Hematopoietic multipotent progenitor cell treated with erythropoietin and hydrocortisone succinate and interleukin-3 and kit ligand, for 8 days (in vitro differentiated cells): ENCODE results near the gene GFER.
"Not testable (repeated sequence)": the region's sequence is repeated elsewhere in the genome, so short reads cannot be mapped to it uniquely, and the experiment has no call there.

Experiments used
- DNase-seq: peaks from one replicate; pipeline ENCODE4 v3.0.0-alpha.2; 2015

GFER gene

DNA sequence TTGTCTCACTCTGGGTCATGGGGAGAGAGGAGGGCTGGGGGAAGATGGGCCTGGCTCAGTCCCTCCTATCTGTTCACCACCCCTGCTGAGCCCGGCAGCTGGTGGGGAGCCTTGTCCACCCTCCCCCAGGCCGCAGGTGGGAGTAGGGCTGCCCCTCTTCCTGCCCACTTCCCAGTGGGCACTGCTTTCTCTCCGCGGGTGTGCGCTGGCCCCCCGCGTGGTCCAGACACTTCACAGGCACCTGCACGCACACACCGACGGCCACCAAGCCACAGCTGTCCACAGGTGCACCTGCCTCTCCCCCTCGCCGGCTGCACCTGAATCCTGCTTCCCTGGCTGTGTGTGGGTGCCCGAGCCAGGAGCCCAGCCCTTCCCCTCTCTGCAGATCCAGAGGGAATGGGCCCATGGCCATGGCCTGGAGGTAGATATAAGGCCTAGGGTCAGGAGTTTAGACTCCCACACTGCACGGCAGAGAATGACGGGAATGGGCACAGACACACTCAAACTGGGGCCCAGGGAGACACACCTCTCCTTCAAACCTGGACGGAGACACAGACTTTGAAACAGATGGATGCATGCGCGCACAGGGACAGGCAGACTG lies 44.7 kb downstream of the GFER start:
- no peak for DNase-seq

DNA sequence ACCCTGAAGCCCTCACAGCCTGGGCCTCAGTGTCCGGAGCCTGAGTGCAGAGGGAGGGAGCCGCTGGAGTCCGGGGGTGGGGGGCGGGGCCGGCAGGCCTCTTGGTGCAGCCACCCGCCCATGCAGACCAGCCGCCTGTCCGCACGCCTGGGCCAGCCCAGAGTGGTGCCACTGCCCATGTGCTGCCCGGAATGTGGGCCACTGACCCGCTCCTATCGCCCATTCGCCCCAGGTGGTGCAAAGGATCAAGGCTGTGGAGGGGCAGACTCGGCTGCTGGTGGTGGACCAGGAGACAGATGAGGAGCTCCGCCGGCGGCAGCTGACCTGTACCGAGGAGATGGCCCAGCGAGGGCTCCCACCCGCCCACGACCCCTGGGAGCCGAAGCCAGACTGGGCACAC lies 45.4 kb downstream of the GFER start:
- DNase-seq: no peak

DNA sequence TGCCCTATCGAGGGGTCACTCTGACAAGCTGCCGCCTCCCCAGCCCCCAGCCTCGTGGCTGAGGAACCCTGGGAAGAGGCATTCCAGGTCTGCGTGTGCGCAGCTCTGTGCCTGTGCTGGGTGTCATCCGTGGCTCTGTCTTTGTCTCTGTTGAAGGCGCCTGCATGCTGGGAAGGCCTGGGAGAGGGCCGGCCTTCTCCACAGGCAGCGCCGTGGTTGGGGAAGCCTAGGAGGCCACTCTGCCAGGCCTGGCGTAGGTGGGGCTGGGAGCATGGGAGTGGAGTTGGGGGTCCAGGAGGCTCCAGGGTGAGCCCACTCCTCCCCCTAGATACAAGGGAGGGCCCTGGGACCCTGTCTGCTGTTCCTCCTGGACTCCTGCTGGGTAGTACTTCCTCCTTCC lies 46.0 kb downstream of the GFER start:
- DNase-seq: no peak

DNA sequence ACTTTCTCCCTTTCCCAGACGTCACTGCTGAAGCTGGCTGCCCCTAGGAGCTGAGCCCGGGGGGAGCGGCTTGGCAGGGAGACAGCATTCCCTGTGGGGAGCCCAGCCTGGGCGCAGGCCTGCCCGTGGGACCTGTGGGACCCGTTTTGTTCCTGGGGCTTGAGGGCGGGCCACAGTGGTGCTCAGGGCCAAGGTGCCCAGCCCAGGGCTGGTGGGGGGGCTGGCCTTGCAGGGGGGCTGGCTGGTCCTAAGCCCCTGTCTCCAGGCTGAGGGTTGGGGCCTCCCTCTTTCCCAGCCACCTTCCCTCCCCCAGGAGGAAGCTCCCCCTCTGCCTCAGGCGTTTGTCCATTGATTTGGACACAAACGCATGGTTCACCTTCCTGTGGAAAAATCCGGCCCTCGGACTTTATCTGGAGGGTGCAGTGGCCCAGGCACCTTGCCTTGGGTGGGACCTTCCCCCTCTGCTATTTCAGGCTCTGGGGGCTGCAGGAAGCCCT lies 47.1 kb downstream of the GFER start:
- no peak for DNase-seq

DNA sequence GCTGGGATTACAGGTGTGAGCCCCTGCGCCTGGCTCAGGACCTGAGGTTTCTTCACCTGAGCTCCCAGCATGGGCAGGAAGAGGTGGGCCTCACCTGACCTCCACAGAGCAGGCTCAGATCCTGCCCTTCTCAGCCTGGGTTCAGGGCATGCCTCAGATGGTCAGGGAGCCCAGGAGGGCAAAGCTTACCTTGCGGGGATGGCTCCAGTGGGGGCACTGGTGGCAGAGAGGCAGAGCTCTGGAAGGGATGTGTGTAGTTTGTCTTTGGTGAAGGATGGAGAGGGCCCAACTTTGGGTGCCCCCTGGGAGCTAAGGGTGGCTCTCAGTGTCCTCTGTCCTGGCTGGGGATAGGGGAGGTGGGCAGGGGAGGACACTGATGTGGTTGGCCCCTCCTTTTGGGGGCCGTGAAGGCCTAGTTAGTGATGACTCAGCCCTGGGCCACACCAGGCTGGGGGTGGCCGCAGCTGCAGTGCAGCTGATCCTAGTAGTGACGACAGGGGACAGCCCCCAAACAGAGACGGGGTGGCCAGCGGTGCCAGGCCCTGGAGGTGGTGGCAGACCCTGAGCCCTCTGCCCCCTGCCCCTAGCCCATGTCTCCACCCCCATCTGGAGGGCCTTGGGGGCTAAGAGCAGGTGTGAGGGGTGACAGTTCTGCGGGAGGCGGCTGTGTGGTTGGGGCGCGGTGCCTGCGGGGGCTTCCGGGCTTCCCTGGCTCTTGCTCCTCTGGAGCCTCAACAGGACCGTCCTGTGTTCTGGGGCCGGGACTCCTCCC lies 48.5 kb downstream of the GFER start:
- no peak for DNase-seq

DNA sequence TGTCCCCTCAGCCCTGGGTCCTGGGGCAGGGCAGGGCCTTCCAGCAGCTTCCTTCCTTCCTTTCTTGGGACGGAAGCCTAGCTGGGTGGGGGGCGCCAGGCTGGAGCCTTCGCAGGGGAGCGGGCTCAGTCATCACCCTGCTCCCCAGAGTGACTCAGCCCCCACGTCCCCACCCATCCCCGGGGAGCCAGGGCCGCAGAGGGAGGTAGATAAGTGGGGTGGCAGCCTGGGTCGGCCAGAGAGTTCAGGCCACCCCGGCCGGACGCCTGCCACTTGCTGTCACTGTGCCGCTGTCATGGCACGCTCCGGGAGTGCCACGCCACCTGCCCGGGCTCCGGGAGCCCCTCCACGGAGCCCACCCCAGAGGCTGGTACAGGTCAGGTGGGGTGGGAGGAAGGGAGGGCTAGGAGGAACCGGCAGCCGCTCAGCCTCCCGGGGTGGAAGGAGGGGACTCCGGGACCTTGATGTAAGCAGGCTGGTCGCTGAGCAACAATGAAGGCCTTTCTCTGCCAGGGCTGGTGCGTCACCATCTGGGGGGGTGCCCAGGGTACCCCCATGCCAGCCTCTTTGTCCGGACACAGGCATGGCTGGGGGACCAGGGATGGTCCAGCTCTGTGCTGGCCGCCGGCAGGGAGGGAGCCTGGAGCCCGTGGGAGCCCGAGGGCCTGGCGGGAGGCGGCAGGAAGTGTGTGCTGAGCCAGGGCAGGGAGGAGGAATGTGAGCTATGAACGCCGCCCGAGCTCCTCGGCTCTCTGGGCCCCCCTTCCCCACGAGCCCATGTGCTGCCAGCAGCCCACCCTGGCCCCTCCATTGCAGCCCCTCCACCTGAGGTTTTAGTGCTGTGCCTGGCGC lies 49.3 kb downstream of the GFER start:
- DNase-seq: no peak

DNA sequence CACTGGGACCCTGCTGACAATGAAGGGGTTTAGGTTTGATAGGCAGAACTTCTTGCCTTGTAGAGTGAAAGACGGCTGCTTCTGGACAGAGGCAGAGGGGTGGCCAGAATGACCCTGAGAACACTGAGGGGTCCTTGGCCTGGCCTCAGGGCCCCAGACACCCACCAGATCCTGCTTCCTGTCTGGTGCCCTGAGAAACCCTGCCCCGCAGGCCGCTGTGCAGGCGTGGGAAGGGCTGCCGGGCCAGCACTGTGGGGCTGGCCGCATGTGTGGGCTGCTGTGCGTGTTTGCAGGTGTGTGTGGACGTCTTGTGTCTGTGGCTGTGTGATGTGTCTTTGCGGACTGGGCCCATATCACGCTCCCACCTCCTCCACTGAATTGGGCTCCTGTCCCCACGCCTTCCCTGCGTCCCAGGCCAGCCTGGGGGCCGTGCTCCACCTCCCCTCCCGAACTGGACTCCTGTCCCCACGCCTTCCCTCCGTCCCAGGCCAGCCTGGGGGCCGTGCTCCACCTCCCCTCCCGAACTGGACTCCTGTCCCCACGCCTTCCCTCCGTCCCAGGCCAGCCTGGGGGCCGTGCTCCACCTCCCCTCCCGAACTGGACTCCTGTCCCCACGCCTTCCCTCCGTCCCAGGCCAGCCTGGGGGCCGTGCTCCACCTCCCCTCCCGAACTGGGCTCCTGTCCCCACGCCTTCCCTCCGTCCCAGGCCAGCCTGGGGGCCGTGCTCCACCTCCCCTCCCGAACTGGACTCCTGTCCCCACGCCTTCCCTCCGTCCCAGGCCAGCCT lies 50.1 kb downstream of the GFER start:
- not testable (repeated sequence) for DNase-seq

DNA sequence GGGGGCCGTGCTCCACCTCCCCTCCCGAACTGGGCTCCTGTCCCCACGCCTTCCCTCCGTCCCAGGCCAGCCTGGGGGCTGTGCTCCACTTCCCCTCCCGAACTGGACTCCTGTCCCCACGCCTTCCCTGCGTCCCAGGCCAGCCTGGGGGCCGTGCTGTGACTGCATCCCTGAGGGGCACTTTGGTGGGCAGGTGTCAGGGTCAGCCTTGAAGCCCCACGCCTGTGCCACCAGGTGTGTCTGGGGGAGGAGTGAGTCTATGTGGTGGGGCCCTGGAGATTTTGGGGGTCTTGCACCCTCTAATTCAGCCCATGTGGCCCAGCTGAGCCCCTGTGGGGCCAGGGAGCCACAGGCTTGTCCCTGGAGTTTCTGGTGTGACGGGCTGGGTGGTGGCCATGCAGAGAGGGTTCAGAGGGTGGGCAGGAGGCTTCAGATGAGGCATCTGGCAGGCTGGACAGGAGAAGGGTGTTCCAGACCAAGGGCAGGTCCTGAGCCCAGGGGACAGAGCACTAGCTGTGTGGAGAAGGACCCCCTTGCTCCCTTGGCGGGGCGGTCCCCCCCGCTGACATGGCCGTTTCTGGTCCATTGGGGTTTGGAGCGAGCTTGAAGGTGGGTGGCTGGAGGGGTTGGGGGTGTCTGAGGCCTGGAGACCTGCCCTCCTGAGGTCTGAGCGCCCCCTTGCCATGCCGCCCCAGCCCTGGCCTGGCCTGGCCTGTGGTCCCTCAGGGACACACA lies 50.9 kb downstream of the GFER start:
- DNase-seq: no peak

DNA sequence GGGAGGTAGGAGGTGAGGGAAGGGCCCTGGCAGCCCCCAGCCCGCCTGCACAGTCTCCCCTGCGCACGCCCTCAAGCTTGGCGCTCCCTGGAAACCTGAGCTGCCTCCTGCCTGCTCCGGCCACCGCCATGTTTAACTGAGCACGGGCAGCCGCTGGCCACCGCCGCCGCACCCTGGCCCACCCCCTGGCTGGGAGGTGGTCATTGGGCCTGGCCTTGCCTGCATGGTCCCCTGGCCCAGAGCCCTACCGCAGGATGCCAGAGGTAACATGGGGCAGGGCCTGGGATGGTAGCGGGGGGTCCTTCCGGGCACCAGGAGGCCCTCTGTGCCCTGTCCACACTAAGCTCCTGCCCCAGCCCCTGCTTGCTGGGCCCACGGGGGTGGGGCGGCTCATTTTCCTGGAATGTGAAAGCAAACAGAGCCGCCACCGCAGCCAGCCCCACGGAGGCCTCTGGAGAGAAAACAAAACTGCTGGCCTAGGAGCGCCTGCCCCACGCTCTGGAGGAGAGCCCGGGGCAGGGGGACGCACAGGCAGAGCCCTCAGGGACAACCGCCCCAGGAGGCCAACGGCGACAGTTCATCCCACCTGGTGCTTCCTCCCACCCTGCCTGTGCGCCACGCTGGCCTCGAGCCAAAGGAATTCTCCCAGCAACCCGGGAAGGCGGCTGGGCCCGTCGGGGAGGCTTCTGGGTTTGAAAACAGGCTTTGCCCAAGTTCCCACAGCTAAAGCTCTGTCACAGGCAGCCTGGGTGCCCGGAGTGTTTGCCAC lies 51.6 kb downstream of the GFER start:
- DNase-seq: no peak

DNA sequence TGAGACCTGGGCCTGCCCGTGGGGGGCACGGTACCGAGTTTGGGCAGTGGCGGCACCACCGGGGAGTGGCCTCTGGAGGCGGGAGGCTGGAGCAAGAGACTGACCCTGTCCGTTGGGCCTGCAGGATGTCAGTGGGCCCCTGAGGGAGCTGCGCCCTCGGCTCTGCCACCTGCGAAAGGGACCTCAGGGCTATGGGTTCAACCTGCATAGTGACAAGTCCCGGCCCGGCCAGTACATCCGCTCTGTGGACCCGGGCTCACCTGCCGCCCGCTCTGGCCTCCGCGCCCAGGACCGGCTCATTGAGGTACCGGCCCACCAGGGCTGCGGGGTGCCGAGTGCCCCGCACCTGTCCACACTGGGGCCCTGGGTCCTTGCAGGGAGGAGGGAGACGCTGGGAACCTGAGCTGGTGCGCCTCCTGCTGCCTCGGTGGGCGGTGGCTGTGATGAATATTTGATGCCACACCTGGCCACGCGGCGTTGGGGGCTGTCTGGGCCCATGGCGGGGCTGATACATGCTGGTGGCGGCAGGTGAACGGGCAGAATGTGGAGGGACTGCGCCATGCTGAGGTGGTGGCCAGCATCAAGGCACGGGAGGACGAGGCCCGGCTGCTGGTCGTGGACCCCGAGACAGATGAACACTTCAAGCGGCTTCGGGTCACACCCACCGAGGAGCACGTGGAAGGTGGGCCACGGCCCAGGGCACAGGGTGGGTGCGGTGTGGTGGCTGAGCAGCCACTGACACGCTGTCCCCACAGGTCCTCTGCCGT lies 52.4 kb downstream of the GFER start:
- no peak for DNase-seq

DNA sequence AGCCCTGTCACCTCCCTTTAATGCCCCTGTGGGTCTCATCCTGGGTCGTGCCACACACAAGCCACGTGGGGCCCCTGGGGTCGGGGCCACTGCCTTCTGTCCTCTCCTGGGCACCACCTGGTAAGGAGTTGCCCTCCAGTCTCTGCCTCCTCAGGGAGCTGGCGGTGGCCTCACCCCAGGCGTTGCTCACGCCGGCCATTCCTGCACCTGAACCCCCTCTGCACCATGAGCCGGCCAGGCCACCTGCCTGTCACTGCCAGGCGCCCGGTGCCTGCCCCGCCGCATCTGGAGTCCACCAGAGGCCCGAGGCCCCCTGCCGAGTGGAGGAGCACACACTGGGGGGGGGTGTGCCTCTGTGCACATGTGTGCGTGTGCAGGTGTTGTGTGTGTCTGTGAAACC lies 53.1 kb downstream of the GFER start:
- no peak for DNase-seq
